GM19467 (cell line): ENCODE data around the gene ANKRD27.
"Not testable (repeated sequence)": the region's sequence is repeated elsewhere in the genome, so short reads cannot be mapped to it uniquely, and the experiment has no call there.

Source experiments
- ATAC-seq: cut with Tn5 transposase; IDR thresholded peaks from one replicate; pipeline ENCODE4 v1.9.1; 2021; ENCODE audit warnings: mild to moderate bottlenecking, moderate library complexity; ENCODE audit not compliant: unreplicated experiment

The ANKRD27 gene

DNA sequence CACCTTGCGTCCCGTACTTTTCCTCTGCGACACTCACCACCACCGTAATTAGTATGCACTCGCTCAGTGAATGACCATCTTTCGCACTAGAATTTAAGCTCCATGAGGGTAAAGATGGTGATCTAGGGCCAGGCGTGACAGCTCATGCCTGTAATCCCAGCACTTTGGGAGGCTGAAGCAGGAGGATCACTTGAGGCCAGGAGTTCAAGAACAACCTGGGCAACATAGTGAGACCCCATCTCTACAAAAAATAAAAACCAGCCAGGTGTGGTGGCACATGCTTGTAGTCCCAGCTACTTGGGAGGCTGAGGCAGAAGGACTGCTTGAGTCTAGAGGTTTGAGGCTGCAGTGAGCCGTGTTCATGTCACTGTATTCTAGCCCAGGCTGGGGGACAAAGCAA lies 18.6 kb downstream of the ANKRD27 start:
- ATAC-seq, result not testable (repeated sequence)

DNA sequence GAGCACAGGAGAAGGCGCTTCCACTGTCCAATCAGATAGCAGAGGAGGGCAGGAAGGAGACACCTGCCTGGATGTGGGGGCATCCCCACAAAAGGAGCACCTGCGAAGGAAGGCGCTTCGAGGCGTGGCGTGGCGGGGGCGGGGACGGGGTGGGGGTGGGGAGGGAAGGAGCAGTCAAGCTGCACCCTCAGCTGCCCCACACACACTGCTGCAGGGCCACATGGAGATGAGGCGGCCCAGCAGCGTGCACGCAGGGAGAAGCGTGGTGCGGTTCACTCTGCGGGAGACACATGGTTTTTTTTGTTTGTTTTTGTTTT lies 21.4 kb downstream of the ANKRD27 start:
- no peak for ATAC-seq

DNA sequence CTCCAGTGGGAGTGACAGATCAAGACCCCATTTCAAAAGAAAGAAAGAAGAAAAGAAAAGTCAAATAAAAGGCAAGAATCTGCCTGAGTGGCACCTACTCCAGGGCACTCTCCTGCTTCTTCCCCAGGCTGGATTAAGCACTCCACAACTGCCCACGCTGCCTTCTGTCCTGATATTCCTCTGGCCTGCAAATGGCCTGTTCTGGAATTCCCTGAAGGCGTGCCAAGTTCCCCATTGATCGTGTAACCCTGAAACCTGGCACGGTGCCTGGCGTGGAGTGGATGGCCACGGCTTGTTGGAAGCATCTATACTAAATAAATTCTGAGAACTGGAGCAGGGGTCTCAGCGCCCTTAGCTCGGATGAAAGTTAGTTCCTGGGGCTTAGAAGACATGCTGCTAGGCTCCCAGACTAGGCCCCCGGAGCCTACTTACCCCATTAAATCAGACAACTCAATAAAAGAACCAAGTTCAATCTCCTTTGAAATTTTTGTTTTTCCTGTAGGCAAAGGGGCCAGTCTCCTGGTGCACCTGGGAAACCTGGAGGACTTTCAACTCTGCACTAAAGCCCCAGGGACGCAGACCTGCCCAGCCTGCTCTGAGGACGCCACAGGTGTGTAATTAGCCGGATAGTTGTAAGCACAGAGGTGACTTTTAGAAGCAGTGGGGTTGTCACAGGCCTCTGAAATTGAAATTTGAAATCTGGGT lies 21.9 kb downstream of the ANKRD27 start:
- no peak for ATAC-seq

DNA sequence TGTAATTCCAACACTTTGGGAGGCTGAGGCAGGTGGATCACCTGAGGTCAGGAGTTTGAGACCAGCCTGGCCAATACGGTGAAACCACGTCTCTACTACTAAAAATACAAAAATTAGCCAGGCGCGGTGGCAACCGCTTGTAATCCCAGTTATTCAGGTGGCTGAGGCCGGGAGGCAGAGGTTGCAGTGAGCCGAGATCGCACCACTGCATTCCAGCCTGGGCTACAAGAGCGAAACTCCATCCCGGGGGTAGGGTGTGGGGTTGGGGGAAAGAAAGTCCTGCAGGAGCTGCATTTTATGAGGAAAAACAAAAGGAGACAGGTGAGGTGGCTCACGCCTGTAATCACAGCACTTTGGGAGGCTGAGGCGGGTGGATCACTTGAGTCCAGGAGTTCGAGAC lies 22.6 kb downstream of the ANKRD27 start:
- ATAC-seq, result not testable (repeated sequence)

DNA sequence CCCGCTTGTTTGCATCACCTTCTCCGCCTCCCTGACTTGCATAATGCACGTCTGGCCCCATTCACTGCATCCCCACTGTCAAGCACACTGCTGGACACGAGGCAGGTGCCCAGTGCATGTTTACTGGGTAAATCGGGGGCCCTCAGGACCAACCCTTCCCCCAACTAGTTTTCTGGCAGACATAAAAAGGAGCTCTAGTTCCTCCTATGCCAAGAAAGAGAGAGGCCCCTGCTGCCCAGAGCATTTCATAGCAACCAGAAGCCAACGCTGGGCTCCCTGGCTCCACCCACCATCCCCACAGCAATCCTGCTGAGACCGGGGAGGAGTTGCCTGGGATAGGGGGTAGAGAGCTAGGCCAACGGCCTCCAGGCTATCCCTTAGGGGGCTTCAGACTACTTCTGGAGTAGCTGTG lies 23.2 kb downstream of the ANKRD27 start:
- no peak for ATAC-seq

DNA sequence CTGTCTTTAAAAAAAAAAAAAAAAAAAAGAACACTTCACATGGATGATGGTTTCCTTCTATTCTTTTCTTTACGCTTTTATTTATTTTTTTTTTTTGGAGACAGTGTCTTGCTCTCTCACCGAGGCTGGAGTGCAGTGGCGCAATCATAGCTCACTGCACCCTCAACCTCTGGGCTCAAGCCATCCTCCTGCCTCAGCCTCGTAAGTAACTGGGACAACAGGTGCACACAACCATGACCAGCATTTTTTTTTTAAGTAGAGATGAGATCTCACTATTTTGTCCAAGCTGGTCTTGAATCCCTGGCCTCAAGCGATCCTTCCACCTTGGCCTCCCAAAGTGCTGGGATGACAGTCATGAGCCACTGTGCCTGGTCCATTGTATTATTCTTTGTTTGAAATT lies 24.3 kb downstream of the ANKRD27 start:
- no peak for ATAC-seq

DNA sequence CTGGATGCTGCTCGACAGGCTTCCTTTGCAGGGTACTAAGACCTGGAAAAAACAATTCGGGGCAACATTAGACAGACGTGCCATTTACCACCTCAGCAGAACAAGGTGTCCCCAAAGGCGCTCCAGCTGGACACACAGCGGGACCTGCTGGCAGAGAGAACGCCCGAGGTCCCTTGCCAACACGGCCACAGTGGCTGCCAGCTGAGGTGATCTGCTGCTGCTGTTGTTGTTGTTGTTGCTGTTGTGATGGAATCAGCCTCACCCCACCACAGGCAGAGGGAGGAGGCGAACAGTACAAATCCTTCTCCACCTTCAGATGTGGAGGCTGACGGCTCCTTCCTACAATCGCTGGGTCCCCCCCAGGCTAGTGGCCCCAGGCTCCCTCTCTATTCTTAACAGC lies 25.2 kb downstream of the ANKRD27 start:
- no peak for ATAC-seq

DNA sequence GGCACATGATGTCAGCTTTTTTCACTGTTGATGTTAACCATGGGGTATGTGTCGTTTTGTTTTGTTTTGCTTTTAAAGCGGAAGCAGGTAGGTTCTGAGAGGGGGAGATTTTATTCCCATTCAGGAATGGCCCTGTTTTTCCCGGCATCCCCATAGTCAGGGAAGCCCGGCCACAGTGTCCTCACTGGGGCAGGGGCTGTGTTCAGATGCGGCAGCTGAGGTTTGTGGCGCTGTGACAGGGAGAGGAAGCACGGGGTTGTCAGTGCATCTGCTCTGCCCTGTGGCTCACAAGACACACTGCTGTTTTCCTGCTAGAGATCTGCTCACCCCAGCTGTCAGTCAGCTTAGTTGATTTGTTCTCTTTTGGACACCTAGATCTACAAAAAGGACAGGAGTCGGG lies 27.6 kb downstream of the ANKRD27 start:
- no peak for ATAC-seq

DNA sequence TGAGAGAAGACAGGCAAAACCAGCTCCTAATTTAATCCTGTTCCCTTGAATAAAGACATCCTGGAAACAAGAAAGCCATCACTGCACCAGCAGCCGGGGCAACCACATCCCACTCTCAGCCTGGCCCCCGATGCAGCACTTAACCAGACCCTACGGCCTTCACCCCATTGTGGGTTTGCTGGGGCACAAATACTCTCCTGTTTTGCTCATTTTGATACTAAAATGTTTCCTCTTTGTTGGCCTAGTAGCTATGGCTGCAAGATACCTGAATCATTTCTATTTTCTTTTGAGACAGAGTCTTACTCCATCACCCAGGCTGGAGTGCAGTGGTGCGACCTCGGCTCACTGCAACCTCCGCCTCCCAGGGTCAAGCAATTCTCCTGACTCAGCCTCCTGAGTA lies 28.4 kb downstream of the ANKRD27 start:
- no peak for ATAC-seq

DNA sequence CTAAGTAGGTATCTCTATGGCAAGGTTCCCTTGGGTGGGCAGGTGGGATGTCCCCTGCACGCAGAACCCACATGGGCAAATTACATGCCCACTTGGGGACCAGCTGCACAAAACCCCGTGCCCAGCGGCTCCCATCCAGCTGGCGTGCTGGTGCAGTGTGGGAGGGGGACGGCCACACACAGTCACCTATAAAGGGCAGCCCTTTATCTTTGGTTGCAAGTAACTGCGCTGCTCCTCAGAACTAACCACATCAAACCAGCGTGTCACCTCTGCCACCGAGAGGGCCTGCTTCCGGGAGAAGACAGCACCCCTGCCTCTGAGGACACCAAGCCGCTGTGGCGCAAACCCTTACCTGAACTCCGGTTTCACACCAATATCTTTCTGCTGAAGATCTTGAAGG lies 32.2 kb downstream of the ANKRD27 start:
- no peak for ATAC-seq

DNA sequence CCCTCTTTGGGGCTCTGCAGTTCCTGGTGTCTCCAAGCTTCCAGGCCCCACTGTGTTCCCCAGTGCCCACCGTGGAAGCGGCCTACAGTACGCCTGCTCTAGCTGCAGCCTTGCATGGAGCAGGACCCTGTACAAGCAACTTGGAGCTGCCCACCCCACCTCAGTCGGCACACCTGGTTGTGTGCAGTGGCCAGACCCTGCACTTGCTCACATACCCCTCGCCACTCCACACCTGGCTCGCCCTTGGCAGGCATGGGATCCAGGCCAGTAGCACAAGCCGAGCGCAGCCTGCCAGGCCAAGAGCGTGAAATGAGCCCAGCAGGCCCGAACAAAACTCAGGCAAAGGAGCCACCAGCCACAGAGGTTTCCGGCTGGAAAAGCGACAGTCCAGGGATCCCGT lies 36.4 kb downstream of the ANKRD27 start:
- ATAC-seq, result no peak

DNA sequence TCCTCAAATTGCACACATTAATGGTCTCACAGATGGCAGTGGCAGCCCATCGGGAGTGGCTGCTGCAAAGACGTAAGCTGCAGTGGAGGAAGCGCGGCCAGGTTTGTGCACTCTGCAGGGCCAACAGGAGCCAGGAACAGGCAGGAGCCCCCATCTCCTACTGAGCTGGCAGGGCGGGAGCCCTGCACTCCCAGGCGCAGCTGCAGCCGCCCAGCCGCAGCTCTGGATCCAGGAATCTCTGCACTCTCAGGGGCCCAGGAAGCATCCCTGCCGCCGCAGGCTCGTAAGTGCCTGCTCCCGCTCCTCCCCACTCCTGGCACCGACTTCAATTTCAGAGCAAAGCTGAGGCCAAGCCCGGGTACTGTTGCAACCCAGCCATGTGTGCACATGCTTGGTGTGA lies 37.5 kb downstream of the ANKRD27 start:
- ATAC-seq, result no peak

DNA sequence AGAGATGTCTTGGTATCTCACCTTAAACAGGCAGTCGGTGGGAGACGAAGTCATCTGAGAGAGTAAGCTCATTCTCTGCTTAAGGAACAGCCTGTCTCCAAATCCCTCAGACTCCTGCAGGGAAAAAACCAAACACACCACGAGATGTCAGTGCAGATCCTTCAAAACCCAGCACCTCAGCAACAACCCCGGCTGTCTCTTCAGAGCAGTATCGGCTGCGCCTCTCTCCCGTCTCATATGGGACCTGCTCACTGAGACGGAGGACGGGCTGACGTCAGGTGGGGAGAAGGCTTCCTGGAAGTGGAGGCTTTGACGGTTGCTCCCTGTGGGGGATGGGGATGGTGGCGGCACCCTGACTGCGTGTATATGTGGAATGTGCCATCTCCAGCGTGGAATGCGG lies 43.6 kb downstream of the ANKRD27 start:
- ATAC-seq, result no peak

DNA sequence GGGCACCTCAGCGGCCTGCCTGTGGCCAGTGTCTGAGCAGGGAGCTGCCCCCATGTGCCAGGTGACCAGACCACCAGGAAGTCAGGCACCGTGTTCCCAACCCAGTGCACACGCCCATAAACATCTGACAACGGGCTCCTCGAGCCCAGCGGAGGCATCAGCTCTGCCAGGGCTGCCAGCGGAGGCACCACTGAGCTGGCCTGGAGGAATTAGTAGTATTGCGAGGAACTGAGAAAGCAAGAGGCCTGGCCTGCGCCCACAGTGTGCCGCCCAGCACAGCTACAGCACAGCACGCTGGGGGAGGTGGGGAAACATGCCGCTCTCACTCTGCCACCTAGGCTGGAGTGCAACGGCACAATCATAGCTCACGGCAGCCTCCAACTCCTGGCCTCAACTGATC lies 44.6 kb downstream of the ANKRD27 start:
- no peak for ATAC-seq

DNA sequence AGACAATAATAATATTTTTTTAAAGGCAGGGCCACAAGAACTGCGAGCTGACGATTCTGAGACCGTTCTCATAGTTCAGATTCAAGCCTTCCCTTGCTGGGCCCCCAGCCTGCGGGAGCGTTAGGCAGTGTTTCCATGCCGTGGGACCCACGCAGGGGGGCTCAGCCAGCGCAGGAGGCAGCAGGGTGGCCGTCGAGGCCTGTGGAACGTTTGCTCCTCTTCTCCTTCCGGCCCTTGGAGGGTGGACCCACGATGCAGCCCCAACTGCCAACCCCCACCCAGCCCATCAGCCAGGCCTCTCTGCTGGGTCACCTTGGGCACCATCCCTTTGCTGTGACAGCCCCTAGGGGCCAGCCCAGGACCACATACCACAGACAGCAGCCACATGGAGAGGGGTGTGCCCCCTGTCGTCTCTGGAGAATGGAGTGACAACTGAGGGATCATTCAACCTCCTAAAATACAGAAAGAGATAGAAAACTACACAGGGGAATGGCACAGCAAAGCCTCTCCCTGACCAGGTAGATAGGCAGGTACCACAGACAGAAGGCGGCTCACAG lies 47.2 kb downstream of the ANKRD27 start:
- no peak for ATAC-seq

DNA sequence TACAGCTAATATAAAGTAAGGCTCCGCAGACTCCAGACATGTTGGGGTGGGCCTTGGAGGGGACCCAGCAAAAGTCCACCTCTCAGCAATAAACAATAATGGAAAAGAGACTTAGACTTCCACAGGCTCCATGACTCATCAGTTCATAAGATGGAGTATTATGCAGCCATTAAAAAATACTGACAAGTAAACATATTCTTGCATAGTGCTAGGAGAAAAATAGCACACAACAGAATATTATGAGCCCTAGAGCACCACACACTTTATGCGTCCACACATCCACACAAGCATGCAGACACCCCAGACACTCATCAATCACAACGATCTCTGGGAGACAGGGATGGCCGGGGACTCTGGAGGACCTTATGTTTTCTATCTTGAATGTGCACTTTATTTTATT lies 48.0 kb downstream of the ANKRD27 start:
- no peak for ATAC-seq

DNA sequence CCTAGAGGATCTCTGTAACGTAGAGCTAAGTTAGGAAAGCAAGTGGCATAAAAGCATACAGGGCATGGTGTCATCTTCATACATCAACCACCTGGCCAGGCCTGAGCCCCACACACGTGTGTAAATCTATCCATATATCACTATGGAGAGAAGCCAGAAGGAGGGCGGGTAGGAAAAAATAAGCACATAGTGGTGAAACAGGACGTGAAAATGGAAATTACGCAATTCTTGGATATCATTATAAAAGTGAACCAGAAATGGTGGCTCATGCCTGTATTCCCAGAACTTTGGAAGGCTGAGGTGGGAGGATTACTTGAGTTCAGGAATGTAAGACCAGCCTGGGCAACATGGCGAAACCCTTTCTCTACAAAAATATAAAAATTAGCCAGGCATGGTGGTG lies 50.6 kb downstream of the ANKRD27 start:
- ATAC-seq, result no peak

DNA sequence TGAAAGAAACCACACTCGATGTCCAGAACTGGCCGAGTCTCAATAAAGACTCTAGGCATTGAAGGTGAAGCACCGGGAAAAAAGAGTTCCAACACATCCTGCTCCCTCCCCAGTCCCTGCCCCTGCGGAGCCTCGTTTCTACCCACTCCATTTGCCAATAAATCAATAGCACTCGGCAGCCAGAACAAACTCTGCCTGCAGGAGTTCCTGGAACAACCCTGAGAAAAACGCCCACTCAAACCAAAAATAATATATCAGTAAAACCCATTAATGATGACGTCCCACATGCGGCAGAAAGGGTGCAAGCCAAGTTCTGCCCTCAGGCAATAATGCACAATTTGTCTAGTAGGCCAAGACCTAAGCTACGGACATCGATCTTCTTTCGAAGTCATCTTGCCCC lies 53.0 kb downstream of the ANKRD27 start:
- no peak for ATAC-seq

DNA sequence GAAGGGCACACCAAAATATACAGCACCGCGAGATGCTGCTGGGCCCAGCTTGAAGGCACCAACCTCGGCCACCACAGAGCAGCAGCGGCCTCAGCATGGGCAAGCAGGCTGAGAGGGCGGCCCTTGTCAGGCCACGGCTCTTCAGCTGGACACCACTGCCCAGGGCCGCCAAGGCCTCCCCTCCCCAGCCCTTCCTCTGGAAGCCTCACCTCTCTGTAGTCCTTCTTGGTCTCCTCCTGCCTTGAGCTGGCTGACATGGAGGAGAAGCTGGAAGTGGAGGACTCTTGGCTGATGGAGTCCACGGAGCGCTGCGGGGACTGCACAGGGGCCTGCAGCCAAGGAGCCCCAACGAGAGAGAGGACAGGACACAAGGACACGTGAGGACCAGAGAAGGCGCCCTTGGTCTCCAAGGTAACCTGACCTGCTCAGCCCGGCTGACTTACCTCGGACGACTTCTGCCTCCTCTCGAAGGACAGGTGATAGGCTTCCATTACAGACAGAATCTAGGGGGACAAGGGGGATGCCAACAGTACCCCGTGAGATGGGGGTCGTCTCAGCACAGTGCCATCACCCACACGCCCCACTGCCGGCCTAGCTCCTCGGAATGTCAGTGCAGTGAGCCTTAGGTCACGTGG lies 55.8 kb downstream of the ANKRD27 start:
- ATAC-seq, result no peak

DNA sequence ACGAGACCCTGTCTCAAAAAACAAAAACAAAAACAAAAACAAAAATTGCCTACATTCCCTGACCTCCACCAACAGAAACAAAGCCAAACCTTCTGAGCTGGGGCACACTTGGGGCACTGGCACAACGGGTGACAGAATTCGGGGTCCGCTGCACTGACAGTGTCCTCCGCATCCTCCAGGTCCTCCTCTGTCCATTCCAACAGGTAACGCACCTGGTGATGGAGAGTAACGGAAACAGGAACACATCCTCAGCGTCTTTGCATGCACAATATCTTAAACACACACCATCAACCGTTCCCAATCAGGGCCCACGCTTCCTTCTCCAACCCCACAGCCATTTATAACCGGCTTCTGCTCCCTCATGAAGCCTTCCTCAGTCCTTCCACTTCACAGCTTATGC lies 59.4 kb downstream of the ANKRD27 start:
- no peak for ATAC-seq

DNA sequence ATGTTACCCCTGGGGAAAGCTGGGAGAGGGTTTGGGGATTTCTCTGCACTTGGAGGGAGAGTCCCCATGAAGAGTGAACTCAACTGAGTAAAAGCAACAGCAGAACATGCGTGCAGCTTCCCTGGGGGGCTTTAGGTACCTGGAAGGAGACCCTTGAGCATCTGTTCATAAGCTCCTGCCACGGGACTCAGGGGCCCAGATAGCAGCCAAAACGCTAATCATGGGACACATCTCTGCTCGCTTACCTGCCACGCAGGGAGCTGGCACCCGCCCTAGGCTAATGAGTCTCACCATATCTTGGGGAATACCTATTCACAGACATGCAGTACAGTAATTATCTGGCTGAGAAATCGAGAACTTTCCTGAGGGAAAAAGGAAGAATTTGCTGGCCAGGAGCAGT lies 60.1 kb downstream of the ANKRD27 start:
- ATAC-seq, result no peak

DNA sequence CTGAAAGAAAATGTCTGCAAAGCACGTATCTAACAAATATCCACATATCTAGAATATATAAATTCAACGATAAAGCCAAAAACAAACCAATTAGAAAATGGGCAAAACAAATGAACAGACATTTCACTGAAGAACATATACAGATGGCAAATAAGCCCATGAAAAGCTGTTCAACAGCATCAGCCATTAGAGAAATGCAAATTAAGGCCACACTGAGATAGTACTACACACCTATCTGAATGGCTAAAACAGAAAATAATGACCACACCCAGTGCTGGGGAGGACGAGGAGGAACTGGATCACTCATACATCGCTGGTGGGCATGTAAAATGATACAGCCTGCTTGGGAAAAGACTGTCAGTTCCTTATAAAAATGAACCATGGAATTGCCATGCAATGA lies 62.0 kb downstream of the ANKRD27 start:
- ATAC-seq, result no peak

DNA sequence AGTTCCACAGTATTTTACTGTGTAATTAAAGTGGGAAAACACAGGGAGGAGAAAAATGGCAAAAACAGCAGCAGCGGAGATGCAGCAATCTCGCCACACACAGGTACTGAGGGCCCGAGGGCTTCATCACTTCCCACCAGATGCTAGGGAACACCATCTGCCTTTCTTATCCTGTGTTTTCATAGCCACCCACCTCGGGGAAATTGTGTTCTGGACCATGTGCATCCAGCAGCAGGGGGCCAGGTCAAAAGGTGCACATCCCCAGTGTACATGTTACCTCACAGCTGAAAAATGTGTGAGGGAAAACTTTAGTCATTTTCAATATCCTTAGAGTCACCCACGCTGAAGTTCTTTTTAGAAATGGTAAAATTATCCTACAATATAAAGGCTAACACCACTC lies 63.8 kb downstream of the ANKRD27 start:
- ATAC-seq, result no peak
